Renal cortical epithelial cell (primary cell): ENCODE results near the gene MYF5. TPM values are rescaled to one million over a fixed set of nuclear protein-coding genes. Genes with fewer than 3 reads are reported as not detected.

Experiments used
- DNase-seq: peaks from one replicate; pipeline ENCODE4 v3.0.0-alpha.2; 2011; ENCODE audit warnings: low read depth
- total RNA-seq: library from RNA; depleted of rRNA; stranded (reverse); fragments of >200 nt; gene quantifications from 2 replicates; pipeline ENCODE4 v1.2.3, GENCODE V29; 2014

MYF5 gene
- total RNA-seq, result 0.35 TPM in 1 of 2 replicates, not detected in the other

GRCh38 chr12:80716696-80717469, at the start of gene MYF5:
Gene MYF5, plus strand, starts transcription at chr12:80716912. Its CDS starts 152 bp downstream, at chr12:80717064.
- no peak for DNase-seq

DNA sequence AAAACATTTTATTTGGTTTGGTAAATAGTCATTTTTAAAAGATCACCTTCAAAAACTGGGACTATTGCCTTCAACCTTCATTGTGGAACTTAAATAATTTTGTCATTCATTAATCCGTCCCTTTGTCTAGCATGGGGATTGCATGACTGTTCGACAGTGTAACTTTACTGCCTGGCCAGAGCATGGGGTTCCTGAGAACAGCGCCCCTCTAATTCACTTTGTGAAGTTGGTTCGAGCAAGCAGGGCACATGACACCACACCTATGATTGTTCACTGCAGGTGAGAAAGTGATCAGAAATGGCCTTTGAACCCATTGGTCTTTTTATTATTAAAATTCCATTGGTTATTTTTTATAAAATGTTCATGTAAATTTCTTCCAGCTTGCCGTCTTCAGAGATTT, 46.5 kb upstream of the MYF5 start:
- no peak for DNase-seq

GRCh38 chr12:80676042-80676636, 40.6 kb upstream of the MYF5 start:
- peak; percentile 10 for DNase-seq

DNA sequence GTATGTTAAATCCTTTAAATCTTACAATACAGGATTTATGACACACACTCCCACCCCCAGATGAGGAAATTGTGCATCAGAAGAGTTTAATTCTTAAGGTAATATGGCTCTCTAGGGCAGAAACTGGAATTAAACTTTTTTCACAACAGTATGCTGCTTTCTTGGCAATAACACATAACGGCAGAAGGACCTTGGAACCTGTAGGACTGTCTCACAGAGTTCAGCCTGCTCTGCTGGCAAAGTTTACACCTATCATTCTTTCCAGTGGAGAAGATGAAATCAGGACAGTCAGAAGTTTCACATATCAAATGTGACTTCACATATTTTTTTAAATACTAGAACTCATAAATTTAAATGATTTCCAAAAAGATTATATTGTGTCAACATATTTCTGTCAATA, 39.9 kb upstream of the MYF5 start:
- DNase-seq, result no peak

GRCh38 chr12:80677994-80678393, 38.7 kb upstream of the MYF5 start:
- DNase-seq, result no peak

DNA sequence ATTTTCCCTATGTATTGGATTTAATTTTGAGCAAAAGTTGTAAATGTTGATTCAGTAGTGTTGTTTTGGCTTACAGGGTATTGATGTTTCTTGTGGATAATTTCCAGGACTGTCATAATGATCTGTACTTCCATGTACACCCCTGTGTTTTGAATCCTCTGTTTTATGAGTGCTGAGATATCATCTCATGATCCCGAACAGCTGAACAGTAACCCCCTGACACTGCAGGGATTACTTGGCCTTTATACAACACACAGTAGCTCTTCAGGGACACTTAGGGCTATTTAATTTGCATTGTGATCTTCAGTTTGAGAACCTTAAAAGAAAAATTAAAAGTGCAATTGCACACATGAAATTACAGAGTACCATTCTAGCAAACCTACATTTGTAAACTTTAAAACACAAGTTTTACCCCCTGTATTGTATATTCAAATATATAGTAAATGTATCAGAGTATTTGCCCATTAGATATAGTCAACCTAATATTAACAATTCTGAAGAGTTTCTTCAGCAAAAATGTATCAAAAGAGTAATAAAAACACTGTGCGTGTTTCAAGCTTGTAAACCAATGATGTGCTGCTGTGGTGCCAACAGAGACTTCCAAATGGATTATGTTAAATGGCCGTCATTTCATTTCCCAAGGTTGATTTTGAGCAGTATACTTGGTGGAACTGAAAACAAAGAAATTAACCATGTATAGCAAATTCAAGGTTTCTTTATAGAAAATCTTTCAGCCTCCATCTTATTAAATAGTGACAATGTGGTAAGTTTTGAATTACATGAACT, 37.2 kb upstream of the MYF5 start:
- no peak for DNase-seq

GRCh38 chr12:80681287-80681686, 35.4 kb upstream of the MYF5 start:
- DNase-seq, result no peak

DNA sequence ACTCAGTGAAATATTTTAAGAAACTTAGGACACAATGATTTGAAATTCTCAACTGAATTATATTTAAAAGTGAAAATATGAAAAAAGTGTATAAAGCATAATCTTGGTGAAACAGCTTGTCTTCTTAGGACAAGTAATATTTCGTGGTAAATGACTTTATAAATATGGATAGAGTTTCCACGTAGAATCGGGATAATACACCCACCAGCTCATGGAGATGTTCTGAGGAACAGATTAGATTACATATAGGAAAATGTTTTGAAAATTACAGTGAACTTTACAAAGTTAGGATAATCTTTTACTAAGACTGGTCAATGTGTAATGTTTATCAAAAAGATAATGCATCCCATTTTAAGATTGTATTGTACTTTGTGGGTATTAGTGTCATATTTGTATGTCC, 34.9 kb upstream of the MYF5 start:
- no peak for DNase-seq

DNA sequence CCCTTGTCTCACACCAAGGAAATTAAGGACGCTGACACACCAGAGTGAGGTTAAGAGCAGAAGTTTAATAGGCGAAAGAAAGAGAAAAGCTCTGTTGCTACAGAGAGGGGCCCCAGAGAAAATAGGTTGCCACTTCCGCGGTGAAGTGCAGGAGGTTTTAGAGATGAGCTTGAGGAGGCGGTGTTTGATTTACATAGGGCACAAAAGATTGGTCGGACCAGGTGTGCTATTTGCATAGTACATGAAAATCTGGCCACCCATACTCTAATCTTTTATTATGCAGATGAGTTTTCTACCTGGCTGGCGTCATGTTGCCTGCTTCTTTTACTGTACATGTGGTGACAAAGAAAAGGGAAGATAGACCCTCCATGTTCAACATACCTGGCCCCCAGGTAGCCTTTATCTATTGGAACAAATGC, 32.6 kb upstream of the MYF5 start:
- no peak for DNase-seq

- no peak for DNase-seq
Observed at GRCh38 chr12:80690090-80690489, 26.6 kb upstream of the MYF5 start.

DNA sequence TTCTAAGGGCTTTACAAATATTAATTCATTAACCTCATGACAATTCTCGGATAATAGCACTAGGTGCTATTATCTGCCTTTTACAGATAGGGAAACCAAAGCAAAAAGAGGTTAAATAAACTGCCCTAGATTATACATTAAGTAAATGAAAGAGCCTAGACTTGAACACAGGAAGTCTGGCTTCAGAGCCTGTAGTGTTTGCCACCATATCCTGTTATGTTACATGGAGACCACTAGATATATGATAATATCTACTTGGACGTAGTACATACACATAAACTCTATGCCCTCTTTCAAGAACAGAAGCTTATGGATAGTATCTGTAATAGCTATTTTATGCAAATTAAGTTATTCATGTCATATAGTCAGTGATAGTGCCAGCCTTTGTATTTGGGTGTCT, 26.2 kb upstream of the MYF5 start:
- no peak for DNase-seq

- no peak for DNase-seq
Observed at GRCh38 chr12:80692114-80692513, 24.6 kb upstream of the MYF5 start.

DNA sequence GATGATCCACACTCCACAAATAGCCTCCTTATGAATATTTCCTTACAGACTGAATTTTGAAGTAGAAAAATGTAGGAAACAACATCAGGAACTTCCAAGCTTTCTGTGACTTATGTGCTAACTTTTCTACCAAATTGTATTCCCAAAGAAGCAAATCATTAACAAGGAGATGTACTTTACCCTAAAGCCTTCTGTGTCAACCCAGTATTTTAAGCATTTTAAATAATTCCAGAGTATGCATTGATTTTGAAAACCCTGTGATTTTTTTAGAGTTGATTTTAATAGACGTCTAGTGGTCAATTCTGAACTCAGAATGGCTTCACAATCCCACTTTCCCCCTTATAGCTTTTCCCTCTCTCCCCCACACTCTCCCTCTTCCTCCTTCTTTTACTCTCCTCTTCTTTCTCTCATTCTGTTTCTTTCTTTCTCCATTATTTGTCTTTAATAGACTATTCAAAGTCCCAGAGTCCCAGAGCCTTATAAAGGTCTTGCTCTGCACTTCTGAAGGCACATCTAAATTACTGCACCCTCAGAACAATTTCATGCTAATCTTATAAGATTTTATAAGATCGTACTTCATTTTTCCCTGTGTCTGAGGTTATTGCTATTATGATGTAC, 19.3 kb upstream of the MYF5 start:
- peak; percentile 22 for DNase-seq

DNA sequence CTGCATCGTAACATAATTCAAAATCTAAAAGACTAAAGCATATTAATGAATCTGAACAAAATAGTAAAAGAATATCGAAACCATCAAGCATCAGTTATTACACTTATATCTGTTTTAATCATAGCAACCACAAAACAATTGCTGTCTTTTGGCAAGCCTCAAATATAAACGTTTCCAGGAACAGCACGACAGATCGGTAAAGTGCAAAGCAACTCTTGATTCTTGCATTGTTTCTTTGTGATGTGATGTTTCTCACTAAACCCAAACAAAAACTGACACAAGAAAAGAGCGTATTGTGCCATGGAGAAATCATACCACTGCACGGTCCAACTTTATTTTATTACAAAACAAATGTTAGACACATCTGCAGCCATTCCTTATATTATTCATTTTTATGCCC, 18.5 kb upstream of the MYF5 start:
- DNase-seq, result no peak

- no peak for DNase-seq
Observed at GRCh38 chr12:80698847-80699542, 17.7 kb upstream of the MYF5 start.

- DNase-seq, result no peak
Observed at GRCh38 chr12:80700327-80700726, 16.4 kb upstream of the MYF5 start.

- DNase-seq, result no peak
Observed at GRCh38 chr12:80701388-80701787, 15.3 kb upstream of the MYF5 start.

DNA sequence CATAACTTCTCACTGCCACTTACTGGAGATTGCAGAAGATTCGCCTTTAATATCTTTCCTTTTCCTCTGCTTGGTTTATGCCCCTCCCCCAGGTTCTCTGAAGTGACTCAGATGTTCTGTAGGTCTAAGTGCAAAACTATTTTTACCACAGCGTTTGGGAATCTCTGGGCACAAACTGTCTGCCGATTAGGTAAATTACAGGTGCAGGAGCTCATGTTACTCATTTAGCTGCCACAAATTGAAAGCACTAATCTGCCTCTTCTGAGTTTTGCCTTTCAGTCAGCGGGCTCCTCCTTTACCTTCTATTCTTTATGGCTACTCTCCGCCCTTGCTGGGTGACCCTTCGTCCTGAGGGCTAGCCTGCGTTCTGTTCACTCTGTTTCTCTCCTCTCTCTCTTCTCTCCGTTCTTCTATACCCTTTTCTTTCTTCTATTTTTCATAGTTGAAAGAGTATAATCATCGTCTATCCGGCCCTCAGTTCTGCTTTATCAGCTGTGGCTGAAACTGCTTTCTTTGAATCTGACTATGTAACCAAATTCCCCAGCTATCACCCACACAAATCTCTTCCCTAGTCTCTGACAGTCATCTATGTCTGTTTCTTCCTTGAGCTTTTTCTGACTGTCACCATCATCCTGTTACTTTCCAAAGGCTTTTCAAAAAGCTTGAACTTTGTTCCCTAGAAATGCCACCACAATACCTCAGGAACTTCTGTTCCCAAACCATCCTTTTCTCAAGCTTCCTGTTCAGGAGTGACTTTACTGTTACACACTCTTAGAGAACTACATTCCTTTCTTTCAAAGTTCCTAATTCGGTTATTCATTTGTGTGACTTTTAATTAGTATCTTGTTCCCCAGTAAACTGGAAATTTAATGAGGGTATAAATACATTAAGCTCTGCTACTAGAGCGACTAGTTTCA, 13.6 kb upstream of the MYF5 start:
- peak; percentile 86 for DNase-seq

GRCh38 chr12:80704420-80704819, 12.3 kb upstream of the MYF5 start:
- no peak for DNase-seq

DNA sequence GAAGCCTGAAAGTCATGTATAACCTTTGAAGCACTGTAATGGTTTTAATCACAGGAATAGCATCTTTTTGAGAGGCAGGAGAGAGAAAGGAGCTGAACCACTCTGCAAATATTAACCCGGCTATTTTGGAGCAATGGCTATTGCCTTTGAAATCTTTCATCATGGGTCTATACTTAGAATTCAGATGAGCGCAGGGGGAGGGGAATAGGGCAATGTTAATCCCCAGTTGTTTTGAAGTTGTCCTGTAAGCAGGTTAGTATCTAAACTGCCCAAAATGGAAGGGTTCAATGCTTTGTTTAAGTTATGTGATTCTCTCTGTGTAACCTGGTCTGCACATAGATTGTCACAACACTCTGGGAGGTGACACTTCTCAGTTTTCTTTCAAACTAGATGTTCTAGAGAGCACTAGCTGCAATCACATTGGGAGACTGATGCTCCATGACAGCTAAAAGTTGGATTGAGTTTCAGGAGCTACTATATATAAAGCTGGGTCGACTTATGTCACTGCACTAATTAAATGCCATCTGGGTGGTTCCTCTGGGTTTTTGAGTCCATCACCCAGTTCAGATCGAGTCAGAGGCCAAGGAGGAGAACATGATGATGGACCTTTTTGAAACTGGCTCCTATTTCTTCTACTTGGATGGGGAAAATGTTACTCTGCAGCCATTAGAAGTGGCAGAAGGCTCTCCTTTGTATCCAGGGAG, 9.4 kb upstream of the MYF5 start, which contains the start of gene MYF6:
Gene MYF6, plus strand, starts transcription at position 509 of the 704 bp plus-strand sequence. Its CDS starts 86 bp downstream, at position 595.
- no peak for DNase-seq
